ENCODE results near the gene HEPACAM.

Gene HEPACAM

GRCh38 chr11:124884340-124884739, 51.5 kb downstream of the HEPACAM start:
- H3K9me3 ChIP-seq (ENCODE audit: control insufficient read depth, low read length), result no peaks in the 10 kb centered on the region
- no peak overlapping the region for H2BK5ac ChIP-seq (ENCODE audit: low read depth, low read length, poor library complexity, severe bottlenecking)
- H2AFZ ChIP-seq (ENCODE audit: low read depth, low read length), result no peak overlapping the region
- no peak for DNase-seq
- H3K36me3 ChIP-seq (ENCODE audit: control insufficient read depth in 1 of 2, insufficient read depth in 2 of 2, low read depth in 1 of 2, low read length in 2 of 2), result peaks cover 3 to 10% of the 10 kb centered on the region in 2 experiments
- no peak overlapping the region for H3K4ac ChIP-seq (ENCODE audit: low read depth in 1 of 2, low read length in 2 of 2)
- no peak overlapping the region for H3K27ac ChIP-seq (ENCODE audit: low read length, poor library complexity, severe bottlenecking)
- no CpG with 5 or more reads among the region's 1 CpG for WGBS
- no peak overlapping the region for H3K9ac ChIP-seq (ENCODE audit: low read length)
- H3K14ac ChIP-seq (ENCODE audit: low read length in 2 of 2), result no peak overlapping the region
- H4K91ac ChIP-seq (ENCODE audit: low read length), result no peak overlapping the region
- H3K4me1 ChIP-seq (ENCODE audit: control insufficient read depth, insufficient read depth, low read depth, low read length), result peaks cover 5% of the 10 kb centered on the region
- H2AK5ac ChIP-seq (ENCODE audit: low read length, severe bottlenecking), result no peak overlapping the region
- H3K4me2 ChIP-seq (ENCODE audit: low read length, poor library complexity, severe bottlenecking), result no peak overlapping the region
- H3K18ac ChIP-seq (ENCODE audit: low read depth in 1 of 2, low read length in 2 of 2), result no peak overlapping the region
- no peaks in the 10 kb centered on the region for H3K79me1 ChIP-seq (replicated peaks; ENCODE audit: low read length, poor library complexity, severe bottlenecking)
- H2BK120ac ChIP-seq (ENCODE audit: low read depth, low read length), result no peak overlapping the region
- no peak overlapping the region for H2BK12ac ChIP-seq (ENCODE audit: low read length in 2 of 2)
- no peak overlapping the region for H3K23ac ChIP-seq (ENCODE audit: low read length in 2 of 2)
- H2BK15ac ChIP-seq (ENCODE audit: low read depth, poor library complexity, severe bottlenecking), result no peak overlapping the region
- no peak overlapping the region for H4K8ac ChIP-seq (ENCODE audit: low read length)
- H3K27me3 ChIP-seq (ENCODE audit: control insufficient read depth in 1 of 2, insufficient read depth in 1 of 2, low read length in 2 of 2), result peaks cover 0 to 9% of the 10 kb centered on the region in 2 experiments
- H3K4me3 ChIP-seq (ENCODE audit: insufficient read depth in 1 of 2, low read depth in 1 of 2, low read length in 2 of 2), result no peak overlapping the region

- Histone ChIP-seq H4K8ac (ENCODE audit: low read length) (peak overlapping the region; percentile 58), H3K4me3 (ENCODE audit: insufficient read depth in 1 of 2, low read depth in 1 of 2, low read length in 2 of 2) (peak overlapping the region in 1 of 2 experiments; percentile 62), H3K4ac (ENCODE audit: low read depth in 1 of 2, low read length in 2 of 2) (no peak overlapping the region), H3K14ac (ENCODE audit: low read length in 2 of 2) (no peak overlapping the region), H3K79me1 (replicated peaks; ENCODE audit: low read length, poor library complexity, severe bottlenecking) (peaks cover 9% of the 10 kb centered on the region), H3K36me3 (ENCODE audit: control insufficient read depth in 1 of 2, insufficient read depth in 2 of 2, low read depth in 1 of 2, low read length in 2 of 2) (peaks cover 3 to 10% of the 10 kb centered on the region in 2 experiments), H3K4me2 (ENCODE audit: low read length, poor library complexity, severe bottlenecking) (no peak overlapping the region), H2AFZ (ENCODE audit: low read depth, low read length) (no peak overlapping the region), H3K4me1 (ENCODE audit: control insufficient read depth, insufficient read depth, low read depth, low read length) (peaks cover 7% of the 10 kb centered on the region), H3K23ac (ENCODE audit: low read length in 2 of 2) (no peak overlapping the region), H3K27me3 (ENCODE audit: control insufficient read depth in 1 of 2, insufficient read depth in 1 of 2, low read length in 2 of 2) (peaks cover 0 to 2% of the 10 kb centered on the region in 2 experiments), H2BK5ac (ENCODE audit: low read depth, low read length, poor library complexity, severe bottlenecking) (no peak overlapping the region), H3K27ac (ENCODE audit: low read length, poor library complexity, severe bottlenecking) (no peak overlapping the region), H3K9me3 (ENCODE audit: control insufficient read depth, low read length) (no peaks in the 10 kb centered on the region), H2BK120ac (ENCODE audit: low read depth, low read length) (no peak overlapping the region), H3K18ac (ENCODE audit: low read depth in 1 of 2, low read length in 2 of 2) (peak overlapping the region; percentile 37 to 45), H2BK12ac (ENCODE audit: low read length in 2 of 2) (peak overlapping the region in 1 of 2 experiments; percentile 37), H3K9ac (ENCODE audit: low read length) (peak overlapping the region; percentile 65), H2BK15ac (ENCODE audit: low read depth, poor library complexity, severe bottlenecking) (peak overlapping the region; percentile 31), H4K91ac (ENCODE audit: low read length) (no peak overlapping the region), H2AK5ac (ENCODE audit: low read length, severe bottlenecking) (no peak overlapping the region)
- WGBS, result 74% methylated on average over 9 of the region's 11 CpGs
- peak; percentile 35 for DNase-seq
Observed at GRCh38 chr11:124882339-124883071, 53.3 kb downstream of the HEPACAM start.

GRCh38 chr11:124880958-124881357, 54.9 kb downstream of the HEPACAM start:
- Histone ChIP-seq H2BK12ac (ENCODE audit: low read length in 2 of 2) (no peak overlapping the region), H3K4me3 (ENCODE audit: insufficient read depth in 1 of 2, low read depth in 1 of 2, low read length in 2 of 2) (no peak overlapping the region), H3K36me3 (ENCODE audit: control insufficient read depth in 1 of 2, insufficient read depth in 2 of 2, low read depth in 1 of 2, low read length in 2 of 2) (peaks cover 3 to 8% of the 10 kb centered on the region in 2 experiments), H3K4ac (ENCODE audit: low read depth in 1 of 2, low read length in 2 of 2) (no peak overlapping the region), H3K23ac (ENCODE audit: low read length in 2 of 2) (no peak overlapping the region), H2BK15ac (ENCODE audit: low read depth, poor library complexity, severe bottlenecking) (no peak overlapping the region), H3K18ac (ENCODE audit: low read depth in 1 of 2, low read length in 2 of 2) (no peak overlapping the region), H3K4me1 (ENCODE audit: control insufficient read depth, insufficient read depth, low read depth, low read length) (peaks cover 14% of the 10 kb centered on the region), H3K9ac (ENCODE audit: low read length) (no peak overlapping the region), H2BK120ac (ENCODE audit: low read depth, low read length) (no peak overlapping the region), H2AK5ac (ENCODE audit: low read length, severe bottlenecking) (no peak overlapping the region), H3K27me3 (ENCODE audit: control insufficient read depth in 1 of 2, insufficient read depth in 1 of 2, low read length in 2 of 2) (no peaks in the 10 kb centered on the region), H3K14ac (ENCODE audit: low read length in 2 of 2) (no peak overlapping the region), H3K27ac (ENCODE audit: low read length, poor library complexity, severe bottlenecking) (no peak overlapping the region), H4K8ac (ENCODE audit: low read length) (no peak overlapping the region), H2BK5ac (ENCODE audit: low read depth, low read length, poor library complexity, severe bottlenecking) (no peak overlapping the region), H2AFZ (ENCODE audit: low read depth, low read length) (no peak overlapping the region), H4K91ac (ENCODE audit: low read length) (no peak overlapping the region), H3K4me2 (ENCODE audit: low read length, poor library complexity, severe bottlenecking) (no peak overlapping the region), H3K79me1 (replicated peaks; ENCODE audit: low read length, poor library complexity, severe bottlenecking) (peaks cover 9% of the 10 kb centered on the region), H3K9me3 (ENCODE audit: control insufficient read depth, low read length) (no peaks in the 10 kb centered on the region)
- DNase-seq, result no peak
- 96% methylated on average over 2 of the region's 3 CpGs for WGBS

GRCh38 chr11:124880290-124880611, 55.6 kb downstream of the HEPACAM start:
- Histone ChIP-seq H3K4me2 (ENCODE audit: low read length, poor library complexity, severe bottlenecking) (no peak overlapping the region), H3K9ac (ENCODE audit: low read length) (no peak overlapping the region), H3K4me1 (ENCODE audit: control insufficient read depth, insufficient read depth, low read depth, low read length) (peaks cover 19% of the 10 kb centered on the region), H2BK15ac (ENCODE audit: low read depth, poor library complexity, severe bottlenecking) (no peak overlapping the region), H3K4me3 (ENCODE audit: insufficient read depth in 1 of 2, low read depth in 1 of 2, low read length in 2 of 2) (no peak overlapping the region), H2AK5ac (ENCODE audit: low read length, severe bottlenecking) (no peak overlapping the region), H3K18ac (ENCODE audit: low read depth in 1 of 2, low read length in 2 of 2) (no peak overlapping the region), H3K4ac (ENCODE audit: low read depth in 1 of 2, low read length in 2 of 2) (no peak overlapping the region), H2BK5ac (ENCODE audit: low read depth, low read length, poor library complexity, severe bottlenecking) (no peak overlapping the region), H2AFZ (ENCODE audit: low read depth, low read length) (no peak overlapping the region), H4K91ac (ENCODE audit: low read length) (no peak overlapping the region), H3K36me3 (ENCODE audit: control insufficient read depth in 1 of 2, insufficient read depth in 2 of 2, low read depth in 1 of 2, low read length in 2 of 2) (peaks cover 3 to 7% of the 10 kb centered on the region in 2 experiments), H3K9me3 (ENCODE audit: control insufficient read depth, low read length) (no peaks in the 10 kb centered on the region), H3K14ac (ENCODE audit: low read length in 2 of 2) (no peak overlapping the region), H4K8ac (ENCODE audit: low read length) (no peak overlapping the region), H3K23ac (ENCODE audit: low read length in 2 of 2) (no peak overlapping the region), H3K27ac (ENCODE audit: low read length, poor library complexity, severe bottlenecking) (no peak overlapping the region), H3K79me1 (replicated peaks; ENCODE audit: low read length, poor library complexity, severe bottlenecking) (peaks cover 9% of the 10 kb centered on the region), H3K27me3 (ENCODE audit: control insufficient read depth in 1 of 2, insufficient read depth in 1 of 2, low read length in 2 of 2) (peaks cover 0 to 3% of the 10 kb centered on the region in 2 experiments), H2BK120ac (ENCODE audit: low read depth, low read length) (no peak overlapping the region), H2BK12ac (ENCODE audit: low read length in 2 of 2) (no peak overlapping the region)
- DNase-seq, result no peak
- 92% methylated on average over 10 of the region's 10 CpGs for WGBS
